Esophagus muscularis mucosa (tissue), 4 donors: ENCODE data around the gene MEGF6. TPM values are rescaled to one million over a fixed set of nuclear protein-coding genes. Genes with fewer than 3 reads are reported as not detected.

Source experiments
- DNase-seq: peaks from one replicate; pipeline ENCODE4 v3.0.0-alpha.2; 2017; ENCODE audit errors: extremely low spot score
- H3K27ac ChIP-seq, 4 donors: fragments of 200-600 bp; sonication (generic); replicated peaks in 1 of 4; 1 replicate in 3 of 4; 2 replicates in 1 of 4; pipeline ENCODE4 v1.5.1; 2016 to 2019; ENCODE audit warnings: mild to moderate bottlenecking in 1 of 4
- H3K27me3 ChIP-seq, 4 donors: fragments of 200-600 bp; sonication (generic); one replicate each; pipeline versions ENCODE4 v1.5.1 to v1.6.0; 2016 to 2019
- H3K36me3 ChIP-seq, 4 donors: fragments of 200-600 bp; sonication (generic); one replicate each; pipeline ENCODE4 v1.5.1; 2016 to 2019
- H3K4me1 ChIP-seq, 4 donors: fragments of 200-600 bp; sonication (generic); one replicate each; pipeline ENCODE4 v1.5.1; 2016 to 2019
- H3K4me3 ChIP-seq, 4 donors: fragments of 200-600 bp; sonication (generic); 1 replicate in 2 of 4; 2 replicates in 2 of 4; pipeline ENCODE4 v1.5.1; 2016 to 2019; ENCODE audit warnings: mild to moderate bottlenecking in 4 of 4, moderate library complexity in 1 of 4
- H3K9me3 ChIP-seq, 4 donors: fragments of 200-600 bp; sonication (generic); 1 replicate in 3 of 4; 2 replicates in 1 of 4; pipeline ENCODE4 v1.5.1; 2016 to 2019
- CTCF ChIP-seq, 3 experiments: fragments of 200-600 bp in 2 of 3; fragments of 450-650 bp in 1 of 3; sonication (generic) in 2 of 3; IDR thresholded peaks; one replicate each; pipeline ENCODE4 v1.5.1; 2017 to 2019; ENCODE audit warnings: antibody characterized with exemption in 3 of 3, mild to moderate bottlenecking in 2 of 3, moderate library complexity in 1 of 3
- EP300 ChIP-seq: sonication (generic); formaldehyde crosslinking; IDR thresholded peaks from one replicate; pipeline ENCODE4 v1.6.1; 2017; ENCODE audit warnings: antibody characterized with exemption
- POLR2A ChIP-seq: fragments of 450-650 bp; IDR thresholded peaks from one replicate; pipeline ENCODE4 v1.6.1; 2017; ENCODE audit warnings: antibody characterized with exemption, moderate library complexity, mild to moderate bottlenecking, low read depth
- POLR2AphosphoS5 ChIP-seq, 2 donors: sonication (generic); formaldehyde crosslinking; IDR thresholded peaks; one replicate each; pipeline ENCODE4 v1.6.1; 2017; ENCODE audit warnings: antibody characterized with exemption in 2 of 2
- WGBS: methylation state at CpG from one replicate; pipeline ENCODE4 v1.1.5; 2018; 5-methylcytosine and 5-hydroxymethylcytosine counted together
- intact Hi-C: fragments of 100-400 bp; cut with DNase I; formaldehyde crosslinking; loops from one replicate; pipeline ENCODE4 v1.15.1; 2023
- total RNA-seq, 4 donors: library from RNA; depleted of rRNA; stranded (reverse); fragments of >200 nt; gene quantifications; one replicate each; pipeline versions ENCODE4 v1.1.0 to v1.2.1, GENCODE V29; 2016

Gene MEGF6
- total RNA-seq, 4 donors from 2014 or later = 9.3 to 18.1 (median 12.7) TPM

- DNase-seq = no peak
- Histone ChIP-seq H3K9me3 (no peaks in the 10 kb centered on the region), H3K27ac (no peak overlapping the region), H3K4me1 (peaks cover under 1 to 26% (median 22%) of the 10 kb centered on the region in 4 donors), H3K4me3 (no peak overlapping the region), H3K36me3 (no peaks in the 10 kb centered on the region), H3K27me3 (peaks cover 0 to 21% (median 0%) of the 10 kb centered on the region in 4 donors)
- TF ChIP-seq POLR2A = no peak
- no peak for TF ChIP-seq EP300
- TF ChIP-seq POLR2AphosphoS5 (IDR thresholded peaks at IDR 0.05) = no peak
- no peak for TF ChIP-seq CTCF (IDR thresholded peaks at IDR 0.05)
- 86% methylated on average over 17 of the region's 18 CpGs for WGBS
- intact Hi-C loops = loop anchor here (5.0 kb wide), 1 partner anchor 51 kb away; no protein-coding TSS in a partner anchor
These were observed 6.6 kb upstream of the MEGF6 start for GRCh38 chr1:3617806-3618345.

GRCh38 chr1:3616861-3617260, 5.6 kb upstream of the MEGF6 start:
- H3K36me3 ChIP-seq = no peaks in the 10 kb centered on the region
- H3K4me1 ChIP-seq = peaks cover 2 to 22% (median 17%) of the 10 kb centered on the region in 4 donors
- intact Hi-C loops = loop anchor here (5.0 kb wide), 1 partner anchor 50 kb away; no protein-coding TSS in a partner anchor
- peaks cover 0 to 32% (median 2%) of the 10 kb centered on the region in 4 donors for H3K27me3 ChIP-seq
- no peak for TF ChIP-seq CTCF (IDR thresholded peaks at IDR 0.05)
- TF ChIP-seq POLR2AphosphoS5 (IDR thresholded peaks at IDR 0.05) = no peak
- TF ChIP-seq EP300 = no peak
- TF ChIP-seq POLR2A = no peak
- H3K9me3 ChIP-seq = no peaks in the 10 kb centered on the region
- no peak overlapping the region for H3K4me3 ChIP-seq
- 83% methylated on average over 8 of the region's 9 CpGs for WGBS
- no peak overlapping the region for H3K27ac ChIP-seq
- DNase-seq = no peak

- no peak for TF ChIP-seq POLR2AphosphoS5 (IDR thresholded peaks at IDR 0.05)
- TF ChIP-seq EP300 = no peak
- no peak for TF ChIP-seq POLR2A
- peak; percentile 26 to 47 (median 39) for TF ChIP-seq CTCF (IDR thresholded peaks at IDR 0.05)
These were observed 3.7 kb upstream of the MEGF6 start for GRCh38 chr1:3614755-3615742.

GRCh38 chr1:3612123-3612522, 815 bp upstream of the MEGF6 start:
- intact Hi-C loops = no loop called here
- H3K4me3 ChIP-seq = peak overlapping the region; percentile 47 to 61 (median 49)
- peaks cover 19 to 27% (median 24%) of the 10 kb centered on the region in 4 donors for H3K4me1 ChIP-seq
- H3K9me3 ChIP-seq = no peaks in the 10 kb centered on the region
- DNase-seq = no peak
- peaks cover 0 to 79% (median 26%) of the 10 kb centered on the region in 4 donors for H3K27me3 ChIP-seq
- TF ChIP-seq POLR2AphosphoS5 (IDR thresholded peaks at IDR 0.05) (no peak), CTCF (IDR thresholded peaks at IDR 0.05) (no peak), EP300 (no peak), POLR2A (no peak)
- H3K27ac ChIP-seq = no peak overlapping the region
- H3K36me3 ChIP-seq = no peaks in the 10 kb centered on the region
- WGBS = 78% methylated on average over 5 of the region's 7 CpGs

More at GRCh38 chr1:3614755-3615742, 3.7 kb upstream of the MEGF6 start:
- no peak overlapping the region for H3K4me3 ChIP-seq
- no peaks in the 10 kb centered on the region for H3K9me3 ChIP-seq
- 62% methylated on average over 15 of the region's 20 CpGs for WGBS
- no peak for DNase-seq
- intact Hi-C loops = loop anchor here (5.0 kb wide), 1 partner anchor 48 kb away; no protein-coding TSS in a partner anchor
- peaks cover 0 to 50% (median 16%) of the 10 kb centered on the region in 4 donors for H3K27me3 ChIP-seq
- peaks cover 19 to 32% (median 30%) of the 10 kb centered on the region in 4 donors for H3K4me1 ChIP-seq
- no peak overlapping the region for H3K27ac ChIP-seq
- H3K36me3 ChIP-seq = no peaks in the 10 kb centered on the region
